Stimulated activated memory B cell treated with anti-CD40 and anti-IgM and Interleukin-4, amounts not matched to agents 10 μg/mL and 1 μg/mL and 100 μg/mL, for 72 hours (primary cell): Measurements from ENCODE around the gene PPIH.
"Not testable (repeated sequence)": the region's sequence is repeated elsewhere in the genome, so short reads cannot be mapped to it uniquely, and the experiment has no call there.

Experiments used
- ATAC-seq: fragments of 150-1000 bp; cut with Tn5 transposase; 2 replicates; pipeline ENCODE4 v1.10.0; 2021
- H3K27ac Mint-ChIP-seq: one replicate; pipeline ENCODE4 v1.8.0; 2022; ENCODE audit warnings: mild to moderate bottlenecking, mixed read lengths
- H3K27me3 Mint-ChIP-seq: one replicate; pipeline ENCODE4 v1.8.0; 2022; ENCODE audit warnings: mixed read lengths
- H3K36me3 Mint-ChIP-seq: one replicate; pipeline ENCODE4 v1.8.0; 2022; ENCODE audit warnings: mixed read lengths
- H3K4me1 Mint-ChIP-seq: one replicate; pipeline ENCODE4 v1.8.0; 2022; ENCODE audit warnings: mixed read lengths
- H3K4me3 Mint-ChIP-seq: one replicate; pipeline ENCODE4 v1.8.0; 2022; ENCODE audit warnings: mild to moderate bottlenecking, moderate library complexity, mixed read lengths
- H3K9me3 Mint-ChIP-seq: one replicate; pipeline ENCODE4 v1.8.0; 2022; ENCODE audit warnings: mixed read lengths

The PPIH gene

GRCh38 chr1:42698081-42698813, 40.0 kb downstream of the PPIH start:
- H3K4me3 Mint-ChIP-seq, result no peak overlapping the region
- peaks cover 71% of the 10 kb centered on the region for H3K36me3 Mint-ChIP-seq
- H3K9me3 Mint-ChIP-seq, result no peaks in the 10 kb centered on the region
- H3K27me3 Mint-ChIP-seq, result no peaks in the 10 kb centered on the region
- ATAC-seq, result no peak
- no peak overlapping the region for H3K27ac Mint-ChIP-seq
- H3K4me1 Mint-ChIP-seq, result peaks cover 13% of the 10 kb centered on the region

GRCh38 chr1:42700006-42700405, 41.8 kb downstream of the PPIH start:
- Mint-ChIP-seq H3K36me3 (peaks cover 76% of the 10 kb centered on the region), H3K4me1 (peaks cover 10% of the 10 kb centered on the region), H3K9me3 (peaks cover under 1% of the 10 kb centered on the region), H3K4me3 (no peak overlapping the region), H3K27ac (peak overlapping the region; percentile 45), H3K27me3 (no peaks in the 10 kb centered on the region)
- ATAC-seq, result no peak

GRCh38 chr1:42703888-42704464, 45.8 kb downstream of the PPIH start:
- Mint-ChIP-seq H3K9me3 (peaks cover 3% of the 10 kb centered on the region), H3K27me3 (no peaks in the 10 kb centered on the region), H3K36me3 (peaks cover 73% of the 10 kb centered on the region), H3K27ac (no peak overlapping the region), H3K4me3 (no peak overlapping the region), H3K4me1 (no peaks in the 10 kb centered on the region)
- no peak for ATAC-seq

GRCh38 chr1:42712808-42713207, 54.6 kb downstream of the PPIH start:
- ATAC-seq, H3K27me3 Mint-ChIP-seq, H3K4me3 Mint-ChIP-seq, H3K4me1 Mint-ChIP-seq, H3K27ac Mint-ChIP-seq: not testable (repeated sequence)
- peaks cover 89% of the 10 kb centered on the region for H3K36me3 Mint-ChIP-seq
- H3K9me3 Mint-ChIP-seq, result peaks cover 20% of the 10 kb centered on the region

GRCh38 chr1:42713293-42713692, 55.1 kb downstream of the PPIH start:
- peaks cover 89% of the 10 kb centered on the region for H3K36me3 Mint-ChIP-seq
- ATAC-seq, result no peak
- peaks cover 20% of the 10 kb centered on the region for H3K9me3 Mint-ChIP-seq
- no peaks in the 10 kb centered on the region for H3K27me3 Mint-ChIP-seq
- no peak overlapping the region for H3K4me3 Mint-ChIP-seq
- peaks cover 7% of the 10 kb centered on the region for H3K4me1 Mint-ChIP-seq
- H3K27ac Mint-ChIP-seq, result no peak overlapping the region

- not testable (repeated sequence) for H3K27ac Mint-ChIP-seq
Observed at GRCh38 chr1:42714441-42714840, 56.2 kb downstream of the PPIH start.

GRCh38 chr1:42720868-42721267, 62.6 kb downstream of the PPIH start:
- no peak for ATAC-seq
- Mint-ChIP-seq H3K27ac (no peak overlapping the region), H3K27me3 (no peaks in the 10 kb centered on the region), H3K9me3 (no peaks in the 10 kb centered on the region), H3K4me1 (no peaks in the 10 kb centered on the region), H3K4me3 (no peak overlapping the region), H3K36me3 (peaks cover 27% of the 10 kb centered on the region)

More at GRCh38 chr1:42714441-42714840, 56.2 kb downstream of the PPIH start:
- peaks cover 20% of the 10 kb centered on the region for H3K9me3 Mint-ChIP-seq
- H3K36me3 Mint-ChIP-seq, result peaks cover 88% of the 10 kb centered on the region
- H3K4me1 Mint-ChIP-seq, H3K27me3 Mint-ChIP-seq, H3K4me3 Mint-ChIP-seq, ATAC-seq: not testable (repeated sequence)

GRCh38 chr1:42721926-42722325, 63.7 kb downstream of the PPIH start:
- Mint-ChIP-seq H3K9me3 (no peaks in the 10 kb centered on the region), H3K4me3 (no peak overlapping the region), H3K27me3 (no peaks in the 10 kb centered on the region), H3K36me3 (peaks cover 18% of the 10 kb centered on the region), H3K4me1 (no peaks in the 10 kb centered on the region), H3K27ac (no peak overlapping the region)
- ATAC-seq, result no peak

GRCh38 chr1:42722403-42722802, 64.2 kb downstream of the PPIH start:
- H3K36me3 Mint-ChIP-seq, result peaks cover 13% of the 10 kb centered on the region
- not testable (repeated sequence) for ATAC-seq, H3K4me1 Mint-ChIP-seq, H3K27ac Mint-ChIP-seq, H3K9me3 Mint-ChIP-seq, H3K4me3 Mint-ChIP-seq, H3K27me3 Mint-ChIP-seq

GRCh38 chr1:42723511-42723910, 65.3 kb downstream of the PPIH start:
- ATAC-seq, result no peak
- no peak overlapping the region for H3K4me3 Mint-ChIP-seq
- H3K36me3 Mint-ChIP-seq, result peaks cover 2% of the 10 kb centered on the region
- H3K9me3 Mint-ChIP-seq, result no peaks in the 10 kb centered on the region
- H3K27me3 Mint-ChIP-seq, result no peaks in the 10 kb centered on the region
- H3K27ac Mint-ChIP-seq, result no peak overlapping the region
- H3K4me1 Mint-ChIP-seq, result no peaks in the 10 kb centered on the region

GRCh38 chr1:42725820-42726219, 67.6 kb downstream of the PPIH start:
- H3K27me3 Mint-ChIP-seq, H3K36me3 Mint-ChIP-seq, ATAC-seq, H3K9me3 Mint-ChIP-seq, H3K4me1 Mint-ChIP-seq, H3K4me3 Mint-ChIP-seq: not testable (repeated sequence)
- H3K27ac Mint-ChIP-seq, result peak overlapping the region; percentile 30
